ENCODE measurements around the gene CHAF1B. TPM values are rescaled to one million over a fixed set of nuclear protein-coding genes. Genes with fewer than 3 reads are reported as not detected.
A peak's percentile ranks its signal among the peaks of the same experiment; 100 is the strongest.

Gene CHAF1B
- total RNA-seq, 1 experiment from 2014 or later, result 20.7 TPM

- DNase-seq (ENCODE audit: low spot score), result no peak
- H3K36me3 Mint-ChIP-seq, result peaks cover 38% of the 10 kb centered on the region
- TF ChIP-seq ATF2 (CRISPR knock-in tag; IDR thresholded peaks at IDR 0.05; ENCODE audit: borderline replicate concordance, low read depth) (no peak), ZNF423 (CRISPR knock-in tag; IDR thresholded peaks at IDR 0.05) (peak; percentile 97)
- 0 out of 2 replicates have a peak, but pooled peaks have one; percentile 12 for ATAC-seq
- no peak overlapping the region for H3K27ac Mint-ChIP-seq
- CTCF ChIA-PET, result interaction anchor here (0.9 kb wide), 1 partner anchor 10 kb away, joined by 5 read pairs; no protein-coding TSS in a partner anchor
- H3K9me3 Mint-ChIP-seq, result no peaks in the 10 kb centered on the region
- no peaks in the 10 kb centered on the region for H3K27me3 Mint-ChIP-seq (ENCODE audit: low read depth)
- H3K4me3 Mint-ChIP-seq, result no peak overlapping the region
- POLR2A ChIA-PET, result no interaction called here
- H3K4me1 Mint-ChIP-seq, result peaks cover 15% of the 10 kb centered on the region
These were observed 30.2 kb downstream of the CHAF1B start for GRCh38 chr21:36415375-36415774.

- Mint-ChIP-seq H3K9me3 (no peaks in the 10 kb centered on the region), H3K27me3 (ENCODE audit: low read depth) (no peaks in the 10 kb centered on the region), H3K27ac (no peak overlapping the region), H3K4me1 (peaks cover 27% of the 10 kb centered on the region), H3K36me3 (peaks cover 13% of the 10 kb centered on the region), H3K4me3 (no peak overlapping the region)
- ChIA-PET CTCF (interaction anchor here (0.5 to 0.8 kb wide), 3 partner anchors 8 to 99 kb away, joined by 3 to 4 read pairs (median 3); partner anchors contain the start of gene MORC3), POLR2A (no interaction called here)
- TF ChIP-seq, protein P1, sequence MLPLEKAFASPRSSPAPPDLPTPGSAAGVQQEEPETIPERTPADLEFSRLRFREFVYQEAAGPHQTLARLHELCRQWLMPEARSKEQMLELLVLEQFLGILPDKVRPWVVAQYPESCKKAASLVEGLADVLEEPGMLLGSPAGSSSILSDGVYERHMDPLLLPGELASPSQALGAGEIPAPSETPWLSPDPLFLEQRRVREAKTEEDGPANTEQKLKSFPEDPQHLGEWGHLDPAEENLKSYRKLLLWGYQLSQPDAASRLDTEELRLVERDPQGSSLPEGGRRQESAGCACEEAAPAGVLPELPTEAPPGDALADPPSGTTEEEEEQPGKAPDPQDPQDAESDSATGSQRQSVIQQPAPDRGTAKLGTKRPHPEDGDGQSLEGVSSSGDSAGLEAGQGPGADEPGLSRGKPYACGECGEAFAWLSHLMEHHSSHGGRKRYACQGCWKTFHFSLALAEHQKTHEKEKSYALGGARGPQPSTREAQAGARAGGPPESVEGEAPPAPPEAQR (CRISPR knock-in tag; IDR thresholded peaks at IDR 0.05), result no peak
- no peak for TF ChIP-seq CBFB (CRISPR knock-in tag; IDR thresholded peaks at IDR 0.05; ENCODE audit: low read depth)
- TF ChIP-seq, protein P2, sequence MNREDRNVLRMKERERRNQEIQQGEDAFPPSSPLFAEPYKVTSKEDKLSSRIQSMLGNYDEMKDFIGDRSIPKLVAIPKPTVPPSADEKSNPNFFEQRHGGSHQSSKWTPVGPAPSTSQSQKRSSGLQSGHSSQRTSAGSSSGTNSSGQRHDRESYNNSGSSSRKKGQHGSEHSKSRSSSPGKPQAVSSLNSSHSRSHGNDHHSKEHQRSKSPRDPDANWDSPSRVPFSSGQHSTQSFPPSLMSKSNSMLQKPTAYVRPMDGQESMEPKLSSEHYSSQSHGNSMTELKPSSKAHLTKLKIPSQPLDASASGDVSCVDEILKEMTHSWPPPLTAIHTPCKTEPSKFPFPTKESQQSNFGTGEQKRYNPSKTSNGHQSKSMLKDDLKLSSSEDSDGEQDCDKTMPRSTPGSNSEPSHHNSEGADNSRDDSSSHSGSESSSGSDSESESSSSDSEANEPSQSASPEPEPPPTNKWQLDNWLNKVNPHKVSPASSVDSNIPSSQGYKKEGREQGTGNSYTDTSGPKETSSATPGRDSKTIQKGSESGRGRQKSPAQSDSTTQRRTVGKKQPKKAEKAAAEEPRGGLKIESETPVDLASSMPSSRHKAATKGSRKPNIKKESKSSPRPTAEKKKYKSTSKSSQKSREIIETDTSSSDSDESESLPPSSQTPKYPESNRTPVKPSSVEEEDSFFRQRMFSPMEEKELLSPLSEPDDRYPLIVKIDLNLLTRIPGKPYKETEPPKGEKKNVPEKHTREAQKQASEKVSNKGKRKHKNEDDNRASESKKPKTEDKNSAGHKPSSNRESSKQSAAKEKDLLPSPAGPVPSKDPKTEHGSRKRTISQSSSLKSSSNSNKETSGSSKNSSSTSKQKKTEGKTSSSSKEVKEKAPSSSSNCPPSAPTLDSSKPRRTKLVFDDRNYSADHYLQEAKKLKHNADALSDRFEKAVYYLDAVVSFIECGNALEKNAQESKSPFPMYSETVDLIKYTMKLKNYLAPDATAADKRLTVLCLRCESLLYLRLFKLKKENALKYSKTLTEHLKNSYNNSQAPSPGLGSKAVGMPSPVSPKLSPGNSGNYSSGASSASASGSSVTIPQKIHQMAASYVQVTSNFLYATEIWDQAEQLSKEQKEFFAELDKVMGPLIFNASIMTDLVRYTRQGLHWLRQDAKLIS (CRISPR knock-in tag; IDR thresholded peaks at IDR 0.05; ENCODE audit: borderline replicate concordance), result no peak
- no peak for TF ChIP-seq NFE2L1 (CRISPR knock-in tag; IDR thresholded peaks at IDR 0.05)
- no peak for TF ChIP-seq SOX15 (CRISPR knock-in tag; IDR thresholded peaks at IDR 0.05)
- no peak for TF ChIP-seq FOXJ3 (CRISPR knock-in tag; IDR thresholded peaks at IDR 0.05; ENCODE audit: borderline replicate concordance)
- TF ChIP-seq TEAD4 (CRISPR knock-in tag; IDR thresholded peaks at IDR 0.05), result no peak
- no peak for TF ChIP-seq RORB (CRISPR knock-in tag; IDR thresholded peaks at IDR 0.05)
- TF ChIP-seq, protein P3, sequence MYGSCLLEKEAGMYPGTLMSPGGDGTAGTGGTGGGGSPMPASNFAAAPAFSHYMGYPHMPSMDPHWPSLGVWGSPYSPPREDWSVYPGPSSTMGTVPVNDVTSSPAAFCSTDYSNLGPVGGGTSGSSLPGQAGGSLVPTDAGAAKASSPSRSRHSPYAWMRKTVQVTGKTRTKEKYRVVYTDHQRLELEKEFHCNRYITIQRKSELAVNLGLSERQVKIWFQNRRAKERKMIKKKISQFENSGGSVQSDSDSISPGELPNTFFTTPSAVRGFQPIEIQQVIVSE (CRISPR knock-in tag; IDR thresholded peaks at IDR 0.05; ENCODE audit: borderline replicate concordance), result no peak
- no peak for TF ChIP-seq KAT7 (CRISPR knock-in tag; IDR thresholded peaks at IDR 0.05; ENCODE audit: borderline replicate concordance)
- no peak for DNase-seq (ENCODE audit: low spot score)
- no peak for ATAC-seq
These were observed 34.0 kb downstream of the CHAF1B start for GRCh38 chr21:36419241-36419640.

DNA sequence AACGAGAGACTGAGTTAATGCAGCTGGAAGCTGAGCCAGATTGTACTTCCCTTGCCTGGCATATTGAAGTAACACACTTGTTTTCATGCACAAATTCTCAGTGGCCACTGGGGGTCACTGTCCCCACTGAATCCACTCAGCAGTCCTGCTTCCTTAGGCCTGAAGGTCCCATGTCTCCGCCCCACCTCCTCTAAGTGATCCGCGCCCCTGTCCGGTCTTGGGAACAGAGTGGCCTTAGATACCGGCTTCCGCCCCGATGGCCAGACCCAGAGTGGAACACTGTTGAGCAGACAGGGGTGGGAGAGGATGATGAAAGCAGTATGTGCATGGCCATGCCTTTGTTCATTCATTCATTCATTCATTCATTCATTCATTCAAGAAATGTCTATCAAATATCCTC is 34.8 kb downstream of the CHAF1B start:
- H3K27me3 Mint-ChIP-seq (ENCODE audit: low read depth), result no peaks in the 10 kb centered on the region
- ChIA-PET CTCF (interaction anchor here (0.5 to 0.8 kb wide), 5 partner anchors 9 to 298 kb away, joined by 3 to 4 read pairs (median 3); no protein-coding TSS in a partner anchor), POLR2A (no interaction called here)
- DNase-seq (ENCODE audit: low spot score), result peak; percentile 84
- no peak overlapping the region; the same call in 1 of the 2 replicates for H3K27ac Mint-ChIP-seq
- TF ChIP-seq, protein P4, sequence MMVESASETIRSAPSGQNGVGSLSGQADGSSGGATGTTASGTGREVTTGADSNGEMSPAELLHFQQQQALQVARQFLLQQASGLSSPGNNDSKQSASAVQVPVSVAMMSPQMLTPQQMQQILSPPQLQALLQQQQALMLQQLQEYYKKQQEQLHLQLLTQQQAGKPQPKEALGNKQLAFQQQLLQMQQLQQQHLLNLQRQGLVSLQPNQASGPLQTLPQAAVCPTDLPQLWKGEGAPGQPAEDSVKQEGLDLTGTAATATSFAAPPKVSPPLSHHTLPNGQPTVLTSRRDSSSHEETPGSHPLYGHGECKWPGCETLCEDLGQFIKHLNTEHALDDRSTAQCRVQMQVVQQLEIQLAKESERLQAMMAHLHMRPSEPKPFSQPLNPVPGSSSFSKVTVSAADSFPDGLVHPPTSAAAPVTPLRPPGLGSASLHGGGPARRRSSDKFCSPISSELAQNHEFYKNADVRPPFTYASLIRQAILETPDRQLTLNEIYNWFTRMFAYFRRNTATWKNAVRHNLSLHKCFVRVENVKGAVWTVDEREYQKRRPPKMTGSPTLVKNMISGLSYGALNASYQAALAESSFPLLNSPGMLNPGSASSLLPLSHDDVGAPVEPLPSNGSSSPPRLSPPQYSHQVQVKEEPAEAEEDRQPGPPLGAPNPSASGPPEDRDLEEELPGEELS (CRISPR knock-in tag; IDR thresholded peaks at IDR 0.05), result no peak
- no peak for TF ChIP-seq ATF6 (CRISPR knock-in tag; IDR thresholded peaks at IDR 0.05)
- TF ChIP-seq CTCF (IDR thresholded peaks at IDR 0.05), result peak; percentile 35; the same call in 1 of the 2 replicates
- H3K4me1 Mint-ChIP-seq, result peaks cover 29% of the 10 kb centered on the region
- ATAC-seq, result peak; percentile 83
- peaks cover 12% of the 10 kb centered on the region for H3K36me3 Mint-ChIP-seq
- H3K4me3 Mint-ChIP-seq, result no peak overlapping the region
- H3K9me3 Mint-ChIP-seq, result no peaks in the 10 kb centered on the region

All from WTC11 (cell line).